Cerebellar cortex (tissue), 1 donor: ENCODE results near the gene CARMIL3.

Experiments
- DNase-seq: peaks from one replicate; pipeline ENCODE4 v3.0.0-alpha.2; 2015; ENCODE audit warnings: low spot score

The CARMIL3 gene

GRCh38 chr14:24075485-24076301 lies 23.9 kb downstream of the CARMIL3 start:
- DNase-seq = no peak

- no peak for DNase-seq
Measured at GRCh38 chr14:24076302-24076601, 24.4 kb downstream of the CARMIL3 start.

GRCh38 chr14:24077086-24077485 lies 25.3 kb downstream of the CARMIL3 start:
- DNase-seq = no peak

DNA sequence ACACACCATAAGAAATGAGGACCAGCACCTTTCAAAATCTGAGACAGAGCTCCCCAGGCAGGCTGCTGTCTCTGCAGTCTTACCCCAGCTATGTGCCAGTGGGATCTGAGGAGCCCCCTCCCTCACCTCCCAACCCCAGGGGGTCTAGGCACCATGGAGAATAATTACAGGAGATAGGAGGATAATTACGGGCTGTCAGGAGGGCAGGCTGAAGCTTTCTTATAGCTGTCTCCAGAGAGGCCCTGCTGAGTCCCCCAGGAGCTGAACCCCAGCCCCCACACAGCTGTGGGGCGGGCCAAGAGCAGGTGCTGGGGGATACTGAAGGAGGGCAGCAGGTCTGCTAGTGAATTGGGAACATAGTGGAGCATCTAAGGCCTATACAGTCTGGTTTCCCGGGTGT lies 26.3 kb downstream of the CARMIL3 start:
- DNase-seq = no peak

DNA sequence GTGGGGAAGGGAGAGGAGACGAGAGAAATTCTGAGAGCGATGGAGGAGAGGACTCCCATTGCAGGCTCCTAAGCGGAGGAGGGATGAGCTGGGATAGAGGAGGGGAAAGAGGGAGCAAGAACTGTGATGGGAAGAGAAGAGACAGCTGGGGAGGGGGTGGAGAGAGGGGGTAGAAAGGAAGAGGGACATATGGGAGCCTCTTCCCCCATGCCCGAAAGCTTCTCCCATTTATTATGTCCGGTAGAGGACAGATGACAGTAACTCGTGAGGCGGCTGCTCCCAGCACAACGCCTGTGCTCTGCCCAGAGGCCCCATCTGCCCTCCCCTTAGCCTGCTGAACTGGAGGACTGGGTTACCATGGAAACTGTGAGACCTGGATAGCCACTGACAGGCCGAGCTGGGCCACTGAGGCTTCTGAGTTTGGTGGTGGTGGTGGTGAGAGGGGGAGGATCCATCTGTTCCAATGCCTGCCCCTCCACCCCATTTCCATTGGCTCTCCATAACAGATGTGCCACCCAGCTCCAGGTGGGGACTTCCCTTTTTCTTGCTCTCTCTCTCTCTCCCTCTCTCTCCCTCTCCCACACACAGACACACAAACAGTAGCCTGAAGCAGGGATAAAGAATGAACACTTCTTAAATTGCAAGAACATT lies 27.8 kb downstream of the CARMIL3 start:
- DNase-seq = peak; percentile 93

GRCh38 chr14:24080142-24080530 lies 28.3 kb downstream of the CARMIL3 start:
- DNase-seq = no peak

- peak; percentile 80 for DNase-seq
Measured at GRCh38 chr14:24080888-24081738, 29.3 kb downstream of the CARMIL3 start.

DNA sequence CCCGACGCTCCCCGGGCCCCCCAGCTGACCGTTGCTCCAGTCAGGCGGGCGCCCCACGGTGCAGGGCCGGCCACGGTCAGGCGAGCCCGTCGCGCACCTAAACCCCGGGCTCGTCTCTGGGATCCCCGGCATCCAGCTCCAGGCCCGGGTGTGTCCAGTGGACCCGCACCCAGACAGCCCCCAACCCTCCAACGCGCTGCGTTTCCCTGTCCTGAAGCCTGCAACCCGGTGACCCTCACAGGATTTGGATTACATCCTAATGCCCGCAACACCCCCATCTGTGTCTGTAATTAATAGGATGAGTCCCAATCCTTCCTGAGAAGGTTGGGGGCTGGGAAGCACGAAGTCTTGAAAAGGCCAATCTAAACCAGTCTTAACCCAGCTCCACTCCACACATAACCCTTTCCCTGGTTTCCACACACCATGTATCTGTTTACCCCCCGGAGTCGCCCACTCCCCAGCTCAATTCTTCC lies 30.0 kb downstream of the CARMIL3 start:
- peak; percentile 24 for DNase-seq

DNA sequence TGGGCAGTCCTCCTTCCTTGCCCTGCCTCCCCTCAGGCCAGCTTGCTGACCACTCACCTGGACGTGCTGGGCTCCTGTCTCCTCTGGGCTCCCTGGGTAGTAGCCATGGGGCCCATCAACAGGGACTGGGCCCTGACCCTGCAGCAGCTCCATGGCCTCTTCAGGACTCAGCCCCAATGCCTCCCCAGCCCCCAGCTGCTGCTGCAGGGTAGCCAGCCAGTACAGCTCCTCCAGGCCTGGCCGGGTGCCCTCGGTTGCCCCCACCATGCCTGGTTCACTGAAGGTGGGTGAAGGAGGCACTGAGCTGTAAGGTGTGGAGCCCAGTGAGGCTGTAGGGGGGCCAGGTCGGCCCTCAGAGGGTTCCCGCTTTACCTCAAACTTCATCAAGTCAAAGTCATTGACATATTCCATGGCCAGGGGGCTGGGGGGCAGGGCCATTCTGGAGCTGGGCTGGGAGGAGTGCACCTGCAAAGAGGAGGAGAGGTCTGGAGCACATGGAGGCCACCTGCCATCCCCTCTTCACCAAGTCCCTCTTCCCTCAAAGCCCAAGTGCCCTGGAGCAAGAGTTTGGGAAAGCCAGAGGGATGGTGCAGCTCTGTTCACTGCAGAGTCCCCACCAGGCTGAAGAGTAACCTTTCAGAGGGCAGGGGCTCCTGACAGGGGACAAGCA lies 30.7 kb downstream of the CARMIL3 start:
- no peak for DNase-seq

GRCh38 chr14:24083462-24083861 lies 31.7 kb downstream of the CARMIL3 start:
- no peak for DNase-seq

DNA sequence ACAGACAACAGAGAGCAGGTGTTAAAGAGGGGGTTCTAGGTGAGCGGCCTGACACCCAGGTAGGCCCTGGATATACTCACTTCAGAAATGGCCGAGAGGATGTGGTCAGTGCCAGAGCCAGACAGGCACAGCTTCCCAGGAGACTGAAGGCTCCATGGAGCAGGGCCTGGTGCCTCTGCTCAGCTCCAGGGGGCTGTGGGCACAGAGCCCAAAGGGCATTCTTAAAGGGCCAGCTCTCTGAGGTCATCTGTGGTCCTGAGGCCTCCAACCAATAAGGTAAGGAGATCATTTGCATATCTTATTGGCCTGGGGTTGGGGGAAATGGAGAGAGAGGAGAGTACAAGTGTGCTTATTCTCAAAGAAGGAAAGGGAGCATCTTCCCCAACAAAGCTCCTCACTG lies 32.6 kb downstream of the CARMIL3 start:
- no peak for DNase-seq

GRCh38 chr14:24085215-24085614 lies 33.4 kb downstream of the CARMIL3 start:
- no peak for DNase-seq

DNA sequence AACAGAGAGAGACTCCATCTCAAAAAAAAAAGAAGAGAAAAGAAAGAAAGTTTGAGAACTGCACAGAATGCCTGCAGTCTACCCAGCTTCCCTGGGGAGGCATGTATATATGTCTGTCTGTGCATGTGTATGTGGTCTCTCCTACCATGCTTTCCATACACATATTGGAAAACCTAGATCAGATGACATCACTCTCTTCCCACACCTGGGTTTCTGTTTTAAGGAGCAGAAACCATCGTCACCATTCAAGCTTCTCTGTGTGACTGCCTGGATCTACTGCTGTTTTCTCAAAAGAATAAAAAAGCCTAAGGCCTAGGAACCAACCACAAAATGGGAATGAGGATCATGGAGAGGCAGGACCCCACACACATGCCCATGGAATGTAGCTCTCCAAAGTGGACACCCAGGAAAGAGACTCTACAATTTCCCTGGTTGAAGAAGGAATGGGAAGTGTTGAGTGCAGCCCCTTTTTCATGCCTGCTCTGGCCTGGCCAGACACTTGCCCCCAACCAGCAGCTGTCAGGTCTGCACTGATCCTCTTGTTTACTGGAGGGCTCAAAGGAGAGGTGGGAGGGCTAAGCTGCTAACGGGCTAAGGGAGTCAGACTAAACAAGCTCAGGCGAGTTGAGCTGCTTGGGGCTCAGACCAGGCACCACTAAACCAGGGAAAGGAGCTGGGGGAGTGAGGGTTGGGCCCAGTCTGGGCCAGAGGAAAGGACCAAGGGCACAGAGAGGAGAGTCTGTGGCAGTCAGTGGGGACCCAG lies 34.6 kb downstream of the CARMIL3 start:
- no peak for DNase-seq

DNA sequence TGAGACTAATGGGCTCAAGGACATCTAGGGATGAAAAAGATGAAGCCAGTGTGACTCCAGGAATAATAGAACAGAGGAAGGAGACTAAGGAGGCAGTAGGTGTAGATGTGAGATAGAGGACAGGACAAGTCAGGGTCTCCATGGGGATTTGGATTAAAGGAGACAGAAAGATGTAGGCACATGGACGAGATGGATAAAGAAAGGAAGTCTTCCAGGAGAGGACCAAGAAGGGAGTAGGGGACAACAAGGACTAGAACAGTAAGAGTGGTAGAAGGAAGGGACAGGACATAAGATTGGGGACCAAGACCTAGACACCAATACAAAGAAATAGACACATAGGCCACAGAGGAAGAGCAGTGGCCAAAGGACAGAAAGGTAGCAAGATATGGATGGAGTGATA lies 35.2 kb downstream of the CARMIL3 start:
- no peak for DNase-seq

DNA sequence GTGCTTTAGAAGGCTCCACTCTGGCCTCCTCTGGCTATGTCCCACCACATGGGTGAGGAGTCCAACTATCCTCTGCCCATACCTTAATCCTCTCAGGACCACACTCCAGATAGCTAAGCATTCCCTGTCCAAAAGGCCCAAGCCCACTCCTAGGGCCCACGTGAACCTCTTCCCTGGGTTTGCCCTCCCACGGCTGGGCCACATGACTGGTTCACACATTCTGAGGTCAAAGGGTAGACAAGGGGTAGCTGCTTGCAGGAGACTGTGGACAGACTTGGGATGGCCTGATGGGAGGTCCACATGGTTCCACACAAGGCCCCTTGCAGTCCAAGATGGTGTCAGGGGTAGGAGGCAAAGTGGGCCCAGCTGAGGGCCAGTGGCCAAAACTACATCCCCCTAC lies 36.3 kb downstream of the CARMIL3 start:
- DNase-seq = no peak

DNA sequence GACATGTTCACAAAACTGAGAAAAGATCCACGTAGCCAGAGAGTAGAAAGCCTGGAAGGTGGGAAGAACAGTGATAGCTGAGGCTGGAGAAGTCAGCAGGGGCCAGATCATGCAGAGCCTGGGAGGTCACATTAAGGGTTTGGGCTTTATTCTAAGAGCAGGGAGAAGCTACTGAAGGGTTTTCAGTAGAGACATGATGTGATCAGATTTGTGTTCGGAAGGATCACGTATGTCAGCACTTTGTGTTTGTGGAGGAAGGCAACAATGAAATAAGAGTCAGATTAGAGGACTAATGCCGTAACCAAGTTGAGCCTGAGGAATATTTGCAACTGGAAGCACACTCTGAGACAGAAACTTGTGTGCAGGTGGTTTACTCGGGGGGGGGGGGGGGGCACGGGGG lies 38.1 kb downstream of the CARMIL3 start:
- DNase-seq = no peak

- DNase-seq = no peak
Measured at GRCh38 chr14:24092110-24092504, 40.3 kb downstream of the CARMIL3 start.

DNA sequence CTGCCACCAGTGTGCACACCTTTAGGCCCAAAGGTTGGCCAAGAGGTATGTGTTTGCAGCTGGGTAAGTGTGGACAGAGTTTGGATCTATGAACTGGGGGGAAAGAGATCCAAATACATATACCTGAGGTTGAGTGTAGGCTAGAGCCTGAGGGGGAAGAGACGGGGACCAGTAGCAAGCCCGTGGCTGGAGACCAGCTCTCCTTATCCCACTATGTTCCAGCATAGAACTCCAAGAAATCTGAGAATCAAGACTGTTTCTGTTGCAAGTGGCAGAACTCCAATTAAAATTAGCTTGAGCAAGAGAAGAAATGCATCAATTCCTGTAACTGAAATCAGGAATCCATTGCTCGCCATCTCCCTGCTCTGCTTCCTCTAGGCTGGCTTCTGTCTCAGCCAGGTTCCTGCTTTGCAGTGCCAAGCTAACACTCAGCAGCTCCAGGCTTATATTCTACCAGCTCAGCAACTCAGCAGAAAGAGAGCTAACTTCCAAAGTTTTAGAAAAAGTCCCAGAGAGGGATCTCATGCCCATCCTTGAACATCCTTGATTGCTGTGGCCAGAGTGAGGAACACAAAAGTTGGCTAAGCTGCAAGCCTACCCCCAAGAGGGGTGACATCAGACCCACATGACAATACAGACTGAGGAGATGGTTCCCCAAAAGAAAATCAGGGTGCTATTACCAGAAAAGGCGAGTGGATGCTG lies 40.8 kb downstream of the CARMIL3 start:
- DNase-seq = no peak

- no peak for DNase-seq
Measured at GRCh38 chr14:24093207-24093900, 41.5 kb downstream of the CARMIL3 start.
